ENCODE results near the gene LPAR2. TPM values are rescaled to one million over a fixed set of nuclear protein-coding genes. Genes with fewer than 3 reads are reported as not detected.

The LPAR2 gene
- total and polyA plus RNA-seq, 10 of the 15 experiments (the other 5 are each of a cell fraction or from before 2014, with no cell fraction given) = 0.98 to 23.8 (median 10.2) TPM

GRCh38 chr19:19613506-19613905, 14.5 kb downstream of the LPAR2 start:
- DNase-seq (ENCODE audit: low read depth, low spot score) = no peak
- in situ Hi-C loops (cut with MboI) = no loop called here
- intact Hi-C loops (cut with micrococcal nuclease; ENCODE audit: unreplicated experiment) = no loop called here
- TF ChIP-seq MTA2 (IDR thresholded peaks at IDR 0.05; ENCODE audit: low read depth) (no peak), ZBTB40 (IDR thresholded peaks at IDR 0.05; ENCODE audit: borderline replicate concordance) (no peak), TCF7 (IDR thresholded peaks at IDR 0.05; ENCODE audit: borderline replicate concordance) (no peak), SUZ12 (IDR thresholded peaks at IDR 0.05; ENCODE audit: unreplicated experiment) (no peak), E4F1 (IDR thresholded peaks at IDR 0.05; ENCODE audit: borderline replicate concordance, partially characterized antibody) (no peak), POU2F2 (IDR thresholded peaks at IDR 0.05; ENCODE audit: borderline replicate concordance, low read depth, low read length) (no peak), ZNF384 (IDR thresholded peaks at IDR 0.05; ENCODE audit: borderline replicate concordance, low read depth, low read length) (no peak), NR2F1 (conservative IDR thresholded peaks at IDR 0.05) (no peak), USF1 (IDR thresholded peaks at IDR 0.05; ENCODE audit: borderline replicate concordance, extremely low read length, insufficient read depth, low read depth, low read length) (no peak), USF2 (IDR thresholded peaks at IDR 0.05; ENCODE audit: borderline replicate concordance, low read depth, low read length) (no peak)
- no peaks in the 10 kb centered on the region; the same call in 1 of the 2 replicates for H3K4me1 ChIP-seq (ENCODE audit: control insufficient read depth, insufficient read depth, low read length)
- WGBS (ENCODE audit: insufficient coverage, insufficient replicate concordance, low lambda C conversion rate, missing lambda C conversion rate) = 100% methylated on average over 4 of the region's 4 CpGs
- peaks cover 0 to under 1% of the 10 kb centered on the region in 2 experiments; a peak in 2 of 4 replicates for H3K36me3 ChIP-seq (ENCODE audit: control insufficient read depth in 2 of 2, insufficient read depth in 2 of 2, low read length in 1 of 2)
- no peak for FAIRE-seq
- no peaks in the 10 kb centered on the region for H4K20me1 ChIP-seq (ENCODE audit: control insufficient read depth, insufficient read depth)
- H3K4me3 ChIP-seq = no peak overlapping the region
- ATAC-seq = no peak
- H3K27me3 ChIP-seq (replicated peaks in 1 of 2; ENCODE audit: control insufficient read depth in 2 of 2, insufficient read depth in 2 of 2, low read length in 1 of 2) = no peaks in the 10 kb centered on the region
- H3K9me3 ChIP-seq (replicated peaks; ENCODE audit: control insufficient read depth, insufficient read depth, low read length) = no peaks in the 10 kb centered on the region
- H3K79me2 ChIP-seq (ENCODE audit: control insufficient read depth, insufficient read depth, low read length) = peaks cover 6% of the 10 kb centered on the region
- ChIA-PET CTCF (interaction anchor here (1.2 to 1.8 kb wide), 3 partner anchors 8 to 35 kb away, joined by 3 to 7 read pairs (median 4); no protein-coding TSS in a partner anchor), POLR2A (interaction anchor here (0.6 to 2.8 kb wide), 6 partner anchors 8 to 82 kb away, joined by 5 to 16 read pairs (median 6); no protein-coding TSS in a partner anchor), SMC1A (ENCODE audit: uncharacterized antibody, unreplicated experiment) (interaction anchor here (1.3 to 3.7 kb wide), 6 partner anchors 9 to 31 kb away, joined by 3 to 28 read pairs (median 6); no protein-coding TSS in a partner anchor), RAD21 (ENCODE audit: unreplicated experiment) (interaction anchor here (0.8 kb wide), 1 partner anchor 17 kb away, joined by 3 read pairs; no protein-coding TSS in a partner anchor)
- no peak overlapping the region for H2AFZ ChIP-seq (ENCODE audit: control insufficient read depth, low read depth, low read length)
- no TSS peak for BruUV-seq (replicated peaks)
- no peak overlapping the region for H3K9ac ChIP-seq (ENCODE audit: control insufficient read depth, insufficient read depth, low read length)
- no peak overlapping the region for H3K27ac ChIP-seq (ENCODE audit: control insufficient read depth, insufficient read depth)
- H3K4me2 ChIP-seq (ENCODE audit: control insufficient read depth, insufficient read depth) = no peak overlapping the region

Data from GM12878 (cell line).